ENCODE measurements around the gene APOA4. TPM values are rescaled to one million over a fixed set of nuclear protein-coding genes. Genes with fewer than 3 reads are reported as not detected.

The APOA4 gene
- total RNA-seq, 1 donor from 2014 or later = not detected

- Mint-ChIP-seq H3K9me3 (ENCODE audit: unreplicated experiment) (no peaks in the 10 kb centered on the region), H3K4me1 (ENCODE audit: unreplicated experiment) (peaks cover 20% of the 10 kb centered on the region), H3K27ac (ENCODE audit: unreplicated experiment) (no peak overlapping the region), H3K36me3 (ENCODE audit: unreplicated experiment) (no peaks in the 10 kb centered on the region), H3K27me3 (ENCODE audit: unreplicated experiment) (no peaks in the 10 kb centered on the region), H3K4me3 (ENCODE audit: unreplicated experiment) (no peak overlapping the region)
- DNase-seq (ENCODE audit: extremely low spot score, unreplicated experiment) = no peak
- TF ChIP-seq CTCF (IDR thresholded peaks at IDR 0.05) = no peak
Measured at GRCh38 chr11:116831790-116832349, 8.8 kb upstream of the APOA4 start.

- no peaks in the 10 kb centered on the region for H3K9me3 Mint-ChIP-seq (ENCODE audit: unreplicated experiment)
- no peak for TF ChIP-seq CTCF (IDR thresholded peaks at IDR 0.05)
- H3K4me1 Mint-ChIP-seq (ENCODE audit: unreplicated experiment) = peaks cover 18% of the 10 kb centered on the region
- H3K36me3 Mint-ChIP-seq (ENCODE audit: unreplicated experiment) = no peaks in the 10 kb centered on the region
- no peak overlapping the region for H3K27ac Mint-ChIP-seq (ENCODE audit: unreplicated experiment)
- no peaks in the 10 kb centered on the region for H3K27me3 Mint-ChIP-seq (ENCODE audit: unreplicated experiment)
- no peak for DNase-seq (ENCODE audit: extremely low spot score, unreplicated experiment)
- H3K4me3 Mint-ChIP-seq (ENCODE audit: unreplicated experiment) = no peak overlapping the region
Measured at GRCh38 chr11:116830184-116830912, 7.2 kb upstream of the APOA4 start.

GRCh38 chr11:116829525-116830183 is 6.5 kb upstream of the APOA4 start, which contains the start of gene APOC3:
Gene APOC3 (plus strand): TSS chr11:116829907. CDS start chr11:116830583, 676 bp downstream.
- no peak for TF ChIP-seq CTCF (IDR thresholded peaks at IDR 0.05)
- DNase-seq (ENCODE audit: extremely low spot score, unreplicated experiment) = no peak
- peaks cover 18% of the 10 kb centered on the region for H3K4me1 Mint-ChIP-seq (ENCODE audit: unreplicated experiment)
- H3K9me3 Mint-ChIP-seq (ENCODE audit: unreplicated experiment) = no peaks in the 10 kb centered on the region
- H3K36me3 Mint-ChIP-seq (ENCODE audit: unreplicated experiment) = no peaks in the 10 kb centered on the region
- no peaks in the 10 kb centered on the region for H3K27me3 Mint-ChIP-seq (ENCODE audit: unreplicated experiment)
- H3K4me3 Mint-ChIP-seq (ENCODE audit: unreplicated experiment) = no peak within 1 kb of the TSS
- no peak within 1 kb of the TSS for H3K27ac Mint-ChIP-seq (ENCODE audit: unreplicated experiment)

GRCh38 chr11:116828632-116829524 is 5.8 kb upstream of the APOA4 start:
- peaks cover 18% of the 10 kb centered on the region for H3K4me1 Mint-ChIP-seq (ENCODE audit: unreplicated experiment)
- no peaks in the 10 kb centered on the region for H3K36me3 Mint-ChIP-seq (ENCODE audit: unreplicated experiment)
- no peak for TF ChIP-seq CTCF (IDR thresholded peaks at IDR 0.05)
- H3K9me3 Mint-ChIP-seq (ENCODE audit: unreplicated experiment) = no peaks in the 10 kb centered on the region
- no peak for DNase-seq (ENCODE audit: extremely low spot score, unreplicated experiment)
- no peak overlapping the region for H3K27ac Mint-ChIP-seq (ENCODE audit: unreplicated experiment)
- H3K27me3 Mint-ChIP-seq (ENCODE audit: unreplicated experiment) = no peaks in the 10 kb centered on the region
- no peak overlapping the region for H3K4me3 Mint-ChIP-seq (ENCODE audit: unreplicated experiment)
